HG03045 (cell line): ENCODE results near the gene TIA1.
"Not testable (repeated sequence)": the region's sequence is repeated elsewhere in the genome, so short reads cannot be mapped to it uniquely, and the experiment has no call there.

Source experiments
- ATAC-seq: cut with Tn5 transposase; IDR thresholded peaks from one replicate; pipeline ENCODE4 v1.9.1; 2021; ENCODE audit warnings: mild to moderate bottlenecking, moderate library complexity; ENCODE audit not compliant: unreplicated experiment

The TIA1 gene, protein sequence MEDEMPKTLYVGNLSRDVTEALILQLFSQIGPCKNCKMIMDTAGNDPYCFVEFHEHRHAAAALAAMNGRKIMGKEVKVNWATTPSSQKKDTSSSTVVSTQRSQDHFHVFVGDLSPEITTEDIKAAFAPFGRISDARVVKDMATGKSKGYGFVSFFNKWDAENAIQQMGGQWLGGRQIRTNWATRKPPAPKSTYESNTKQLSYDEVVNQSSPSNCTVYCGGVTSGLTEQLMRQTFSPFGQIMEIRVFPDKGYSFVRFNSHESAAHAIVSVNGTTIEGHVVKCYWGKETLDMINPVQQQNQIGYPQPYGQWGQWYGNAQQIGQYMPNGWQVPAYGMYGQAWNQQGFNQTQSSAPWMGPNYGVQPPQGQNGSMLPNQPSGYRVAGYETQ

DNA sequence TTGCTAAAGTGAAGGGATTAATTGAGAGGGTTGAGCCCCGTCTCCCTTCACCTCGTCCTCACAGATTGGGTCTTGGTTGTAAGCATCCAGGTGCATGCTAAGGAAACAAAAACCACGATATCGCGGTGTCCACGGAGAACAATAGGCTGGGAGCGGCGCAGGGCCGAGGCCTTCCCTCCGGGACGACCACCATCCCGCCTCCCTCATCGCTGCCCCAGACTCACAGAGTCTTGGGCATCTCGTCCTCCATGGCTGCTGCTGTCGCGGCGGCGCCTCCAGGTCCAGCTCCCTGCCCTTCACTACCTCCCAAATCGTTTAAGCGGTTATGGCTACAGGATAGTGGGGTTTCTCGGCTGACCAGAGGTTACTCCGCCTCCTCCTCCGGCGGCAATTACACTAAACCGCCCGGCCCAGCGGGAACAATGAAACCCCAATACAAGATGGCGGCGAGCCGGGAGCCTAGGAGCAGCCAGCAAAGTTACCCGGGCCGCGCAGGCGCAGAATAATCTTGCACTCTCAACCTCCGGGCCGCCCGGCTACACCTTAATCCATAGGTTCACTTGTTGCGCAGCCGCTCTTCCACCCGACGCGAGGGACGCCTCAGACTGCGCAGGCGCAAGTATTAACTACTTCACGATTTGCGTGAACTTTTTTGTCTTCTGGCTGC is at the start of gene TIA1:
TSS of gene TIA1 (minus strand) at position 448 of the 667 bp plus-strand sequence. CDS start at position 250, 198 bp downstream.
- ATAC-seq: peak; percentile 96

DNA sequence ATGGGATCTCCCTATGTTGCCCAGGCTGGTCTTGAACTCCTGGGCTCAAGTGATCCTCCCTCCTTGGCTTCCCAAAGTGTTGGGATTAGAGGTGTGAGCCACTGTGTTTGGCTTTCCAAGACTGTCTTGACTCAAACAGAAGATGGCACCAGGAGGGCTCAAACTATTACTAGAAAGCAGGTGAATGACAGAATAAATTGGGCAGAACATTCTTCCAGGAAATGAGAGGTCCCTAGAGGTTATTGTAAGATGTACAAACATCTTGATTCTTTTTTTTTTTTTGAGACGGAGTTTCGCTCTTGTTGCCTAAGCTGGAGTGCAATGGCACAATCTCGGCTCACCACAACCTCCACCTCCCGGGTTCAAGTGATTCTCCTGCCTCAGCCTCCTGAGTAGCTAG is 49.4 kb upstream of the TIA1 start:
- not testable (repeated sequence) for ATAC-seq

DNA sequence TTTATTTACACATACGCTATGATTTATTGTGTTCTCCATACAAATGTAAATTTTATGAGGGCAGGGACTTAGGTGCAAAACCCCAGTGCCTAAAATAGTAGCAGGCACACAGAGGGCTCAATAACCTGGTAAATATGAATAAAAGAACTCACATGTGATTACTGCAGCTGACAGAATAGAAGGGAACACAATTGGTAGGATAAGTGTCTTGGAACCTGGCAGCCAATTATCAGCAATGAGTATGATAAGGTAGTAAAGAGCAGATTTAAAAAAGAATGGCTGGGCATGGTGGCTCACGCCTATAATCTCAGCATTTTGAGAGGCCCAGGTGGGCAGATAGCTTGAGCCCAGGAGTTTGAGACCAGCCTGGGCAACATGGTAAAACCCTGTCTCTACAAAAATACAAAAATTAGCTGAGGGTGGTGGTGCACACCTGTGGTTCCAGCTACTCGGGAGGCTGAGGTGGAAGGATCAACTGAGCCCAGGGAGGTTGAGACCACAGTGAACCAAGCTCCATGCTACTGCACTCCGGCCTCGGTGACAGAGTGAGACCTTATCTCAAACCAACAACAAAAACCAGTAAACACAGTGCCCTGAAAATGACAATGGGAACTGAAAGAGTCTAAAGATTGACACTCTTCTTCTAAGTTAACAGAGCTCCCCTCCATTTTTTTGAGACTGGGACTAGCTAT is 35.2 kb upstream of the TIA1 start:
- no peak for ATAC-seq

DNA sequence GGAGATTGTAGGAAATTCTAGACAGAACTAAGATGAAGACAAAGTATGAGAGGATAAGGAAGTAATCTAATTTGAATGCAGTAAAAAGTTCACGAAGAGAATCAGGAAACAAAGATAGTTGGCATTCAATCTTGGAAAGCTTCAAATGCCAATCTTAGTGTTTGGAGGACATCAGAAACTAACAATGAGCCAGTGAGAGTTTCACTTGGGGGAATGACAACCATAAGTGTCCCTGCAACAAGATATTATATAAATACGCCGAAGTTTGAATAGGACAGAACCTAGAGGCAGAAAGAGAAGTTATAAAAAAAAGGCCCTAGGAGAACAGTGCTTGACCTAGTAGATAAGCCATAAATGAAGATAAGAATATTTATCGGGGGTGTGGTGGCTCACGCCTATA is 34.0 kb upstream of the TIA1 start:
- no peak for ATAC-seq

DNA sequence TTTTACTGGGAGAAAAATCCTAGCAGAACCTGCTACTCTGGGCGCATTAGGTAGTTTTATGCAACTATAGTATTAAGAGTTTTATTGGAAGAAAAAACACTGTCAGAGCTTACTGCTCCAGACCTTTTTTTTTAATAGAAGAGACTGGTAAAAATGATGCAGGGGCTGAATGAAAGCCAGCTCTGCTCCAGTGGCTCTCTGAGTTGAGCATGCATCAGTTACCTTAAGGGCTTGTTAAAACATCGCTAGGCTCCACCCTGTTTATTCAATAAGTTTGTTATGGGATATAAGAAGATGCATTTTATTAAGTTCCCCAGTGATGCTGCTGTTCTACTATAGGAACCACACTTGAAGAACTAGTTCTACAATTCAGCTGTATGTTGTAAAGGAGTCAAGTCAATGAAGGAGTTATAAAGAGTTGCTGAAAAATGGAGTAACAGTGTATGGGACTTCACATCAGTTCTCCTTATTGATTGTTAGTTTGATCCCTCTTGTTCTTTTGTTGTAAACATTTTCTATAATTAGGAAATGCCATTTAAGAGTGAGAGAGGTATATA is 31.9 kb upstream of the TIA1 start:
- ATAC-seq: no peak

DNA sequence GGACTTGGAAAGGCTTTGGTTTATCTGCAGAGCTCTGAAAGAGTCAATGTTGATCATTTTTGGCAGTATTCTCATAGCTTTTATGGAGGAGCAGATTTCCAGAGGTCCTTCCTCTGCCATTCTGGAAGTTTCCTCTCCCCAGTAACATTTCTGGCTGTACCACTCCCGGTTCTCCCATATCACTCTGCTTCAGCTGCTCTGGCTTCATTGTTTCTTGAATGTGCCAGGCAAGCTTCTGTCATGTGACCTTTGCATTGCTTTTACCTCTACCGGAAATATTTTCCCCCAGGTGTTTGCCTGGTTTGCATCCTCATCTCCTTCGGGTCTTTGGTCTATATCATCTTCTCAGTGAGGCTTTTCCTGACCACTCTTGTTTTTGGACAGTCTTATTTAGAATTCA is 21.9 kb upstream of the TIA1 start:
- ATAC-seq: no peak

DNA sequence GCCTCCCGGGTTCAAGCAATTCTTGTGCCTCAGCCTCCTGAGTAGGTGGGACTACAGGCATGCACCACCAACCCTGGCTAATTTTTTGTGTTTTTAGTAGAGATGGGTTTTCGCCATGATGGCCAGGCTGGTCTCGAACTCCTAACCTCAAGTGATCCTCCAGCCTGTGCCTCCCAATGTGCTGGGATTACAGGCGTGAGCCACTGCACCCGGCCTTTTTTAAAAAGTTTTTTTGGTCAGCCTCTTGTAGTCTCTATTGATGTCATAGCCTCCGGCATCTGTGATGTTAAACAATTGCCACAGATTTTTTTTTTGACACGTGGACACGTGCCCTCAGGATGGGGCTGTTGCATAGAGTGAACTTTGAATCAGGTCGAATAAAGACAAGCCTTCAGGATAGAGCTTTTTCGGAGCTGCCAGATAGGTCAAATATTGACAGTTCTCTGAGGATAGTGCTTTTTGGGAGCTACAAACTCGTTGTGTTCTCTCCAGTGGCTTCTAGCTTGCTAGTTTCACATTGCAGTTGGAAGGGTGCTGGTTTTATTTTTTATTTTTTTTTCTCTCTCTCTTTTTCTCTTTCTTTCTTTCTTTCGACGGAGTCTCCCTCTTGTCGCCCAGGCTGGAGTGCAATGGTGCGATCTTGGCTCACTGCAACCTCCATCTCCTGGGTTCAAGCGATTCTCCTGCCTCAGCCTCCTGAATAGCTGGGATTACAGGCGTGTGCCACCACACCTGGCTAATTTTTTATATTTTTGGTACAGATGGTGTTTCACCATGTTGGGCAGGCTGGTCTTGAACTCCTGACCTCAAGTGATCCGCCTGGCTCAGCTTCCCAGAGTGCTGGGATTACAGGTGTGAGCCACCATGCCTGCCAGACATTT is 21.2 kb upstream of the TIA1 start:
- not testable (repeated sequence) for ATAC-seq

DNA sequence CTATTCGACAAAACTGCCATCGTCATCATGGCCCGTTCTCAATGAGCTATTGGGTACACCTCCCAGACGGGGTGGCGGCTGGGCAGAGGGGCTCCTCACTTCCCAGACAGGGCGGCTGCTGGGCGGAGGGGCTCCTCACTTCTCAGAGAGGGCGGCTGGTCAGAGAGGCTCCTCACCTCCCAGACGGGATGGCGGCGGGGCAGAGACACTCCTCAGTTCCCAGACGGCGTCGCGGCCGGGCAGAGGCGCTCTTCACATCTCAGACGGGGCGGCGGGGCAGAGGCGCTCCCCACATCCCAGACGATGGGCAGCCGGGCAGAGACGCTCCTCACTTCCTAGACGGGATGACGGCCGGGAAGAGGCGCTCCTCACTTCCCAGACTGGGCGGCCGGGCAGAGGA is 18.5 kb upstream of the TIA1 start:
- ATAC-seq: not testable (repeated sequence)

DNA sequence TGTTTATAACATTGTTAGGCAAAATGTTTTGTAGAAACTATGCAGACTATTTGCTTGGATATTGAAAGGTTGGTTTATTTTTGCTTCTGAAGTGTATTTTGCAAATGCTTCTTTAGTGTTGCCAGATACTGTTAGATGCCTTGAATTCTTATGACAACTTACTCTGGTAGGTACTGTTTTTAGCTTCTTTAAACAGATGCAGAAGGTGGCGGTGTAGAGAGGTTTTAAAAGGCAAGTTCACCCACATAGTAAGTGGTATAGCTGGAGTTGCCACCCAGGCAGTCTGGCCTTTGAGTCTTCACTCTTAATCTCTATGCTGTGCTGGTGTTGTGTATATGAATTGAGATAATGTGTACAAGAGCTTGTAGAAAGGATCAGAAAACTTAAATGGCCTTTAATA is 13.1 kb upstream of the TIA1 start:
- ATAC-seq: no peak

DNA sequence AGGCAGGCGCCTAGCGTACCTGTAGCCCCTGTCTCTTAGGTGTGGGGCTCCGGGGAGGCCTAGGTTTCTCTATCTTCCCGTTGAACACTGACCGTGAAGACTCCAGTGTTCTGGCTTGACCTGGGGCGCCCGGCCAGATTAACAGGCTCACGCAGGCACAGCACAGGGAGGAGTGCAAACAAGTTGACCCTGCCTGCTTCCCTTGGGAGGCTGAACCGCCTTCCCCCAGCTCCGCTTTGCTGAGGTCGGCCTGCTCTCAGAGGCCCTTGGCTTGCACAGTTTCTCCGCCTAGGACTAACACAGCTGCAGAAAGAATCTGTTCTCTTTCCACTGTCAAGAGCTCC is 10.1 kb upstream of the TIA1 start:
- peak; percentile 18 for ATAC-seq

DNA sequence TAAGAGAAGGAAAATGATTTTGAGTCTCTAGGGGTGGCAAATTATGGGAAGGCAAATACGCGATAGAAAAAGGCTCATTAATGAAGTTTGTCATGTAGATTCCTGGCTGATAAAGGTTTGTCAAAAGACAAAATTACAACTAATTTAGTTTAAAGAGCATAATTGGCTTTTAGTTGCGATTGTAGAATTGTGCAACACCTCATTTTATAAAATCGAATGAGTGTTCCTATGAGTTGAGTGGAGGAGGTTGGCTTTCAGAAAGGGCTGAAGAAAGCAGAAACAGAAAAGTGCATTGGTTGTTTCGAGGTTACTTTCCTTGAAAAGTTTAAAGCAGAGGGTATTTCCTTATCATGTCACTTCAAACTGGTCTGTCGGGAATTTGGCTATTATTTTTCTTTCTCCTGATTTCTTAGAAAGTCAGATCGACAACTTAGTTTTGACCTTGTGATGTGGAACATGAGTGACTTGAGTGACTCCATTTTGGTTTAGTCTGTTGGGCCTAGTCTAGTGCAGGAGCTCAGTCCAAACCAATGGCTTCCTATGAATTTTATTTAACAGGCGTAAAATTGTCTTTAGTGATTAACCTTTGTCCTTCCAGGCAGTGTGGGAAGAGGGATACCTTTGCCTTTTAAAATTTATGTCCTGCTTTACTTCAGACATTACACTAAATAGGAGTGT is 7.3 kb upstream of the TIA1 start:
- no peak for ATAC-seq

DNA sequence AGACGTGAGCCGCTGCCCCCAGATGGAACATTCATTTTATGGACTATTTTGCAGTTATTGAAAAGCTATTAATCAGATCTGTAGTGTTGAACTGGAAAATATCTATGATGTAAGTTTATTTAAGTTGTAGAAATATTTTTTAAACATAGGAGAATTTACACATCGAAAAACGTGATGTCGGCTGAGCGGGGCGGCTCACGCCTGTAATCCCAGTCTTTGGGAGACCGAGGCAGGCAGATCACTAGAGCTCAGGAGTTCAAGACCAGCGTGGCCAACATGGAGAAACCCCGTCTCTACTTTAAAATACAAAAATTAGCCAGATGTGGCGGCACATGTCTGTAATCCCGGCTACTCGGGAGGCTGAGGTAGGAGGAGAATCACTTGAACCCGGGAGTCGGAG is 2.0 kb upstream of the TIA1 start:
- ATAC-seq: no peak

DNA sequence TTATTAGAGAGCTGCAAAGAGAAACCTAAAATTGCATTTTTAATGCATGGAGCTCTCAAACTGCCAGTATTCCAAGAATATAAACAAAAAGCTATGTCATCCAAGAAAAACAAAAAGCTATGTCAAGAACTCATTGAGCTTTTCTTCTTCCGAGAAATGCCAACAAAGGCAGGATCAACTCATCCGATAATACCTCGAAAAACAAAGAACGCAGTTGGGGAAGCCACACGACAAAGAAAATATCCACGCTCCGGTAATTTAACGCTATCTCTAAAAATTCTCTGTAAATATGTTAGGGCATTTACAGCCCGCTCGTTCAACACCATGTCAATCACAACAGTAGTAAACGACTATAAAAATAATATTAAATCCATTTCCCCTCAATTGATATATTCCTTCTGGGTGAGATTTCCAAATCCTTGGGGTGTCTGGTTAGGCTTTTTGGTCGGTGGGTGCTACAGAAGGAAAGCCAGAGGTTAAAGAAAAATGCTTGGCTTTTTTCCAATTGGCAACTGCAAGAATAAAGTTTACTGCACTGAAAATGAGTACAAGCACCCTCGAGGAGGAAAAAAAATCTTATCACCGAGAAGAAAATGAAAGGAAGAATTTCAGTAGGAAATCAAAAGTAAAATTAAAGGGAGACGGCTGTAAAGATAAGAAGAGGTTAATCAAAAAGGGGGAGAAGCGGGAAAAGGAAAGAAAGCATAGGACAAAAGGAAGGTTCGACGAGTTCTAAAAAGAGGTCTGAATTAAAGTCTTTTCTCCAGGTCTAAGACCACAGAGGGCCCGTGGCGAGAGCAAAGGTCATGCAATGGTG is 856 bp downstream of the TIA1 start:
- no peak for ATAC-seq

DNA sequence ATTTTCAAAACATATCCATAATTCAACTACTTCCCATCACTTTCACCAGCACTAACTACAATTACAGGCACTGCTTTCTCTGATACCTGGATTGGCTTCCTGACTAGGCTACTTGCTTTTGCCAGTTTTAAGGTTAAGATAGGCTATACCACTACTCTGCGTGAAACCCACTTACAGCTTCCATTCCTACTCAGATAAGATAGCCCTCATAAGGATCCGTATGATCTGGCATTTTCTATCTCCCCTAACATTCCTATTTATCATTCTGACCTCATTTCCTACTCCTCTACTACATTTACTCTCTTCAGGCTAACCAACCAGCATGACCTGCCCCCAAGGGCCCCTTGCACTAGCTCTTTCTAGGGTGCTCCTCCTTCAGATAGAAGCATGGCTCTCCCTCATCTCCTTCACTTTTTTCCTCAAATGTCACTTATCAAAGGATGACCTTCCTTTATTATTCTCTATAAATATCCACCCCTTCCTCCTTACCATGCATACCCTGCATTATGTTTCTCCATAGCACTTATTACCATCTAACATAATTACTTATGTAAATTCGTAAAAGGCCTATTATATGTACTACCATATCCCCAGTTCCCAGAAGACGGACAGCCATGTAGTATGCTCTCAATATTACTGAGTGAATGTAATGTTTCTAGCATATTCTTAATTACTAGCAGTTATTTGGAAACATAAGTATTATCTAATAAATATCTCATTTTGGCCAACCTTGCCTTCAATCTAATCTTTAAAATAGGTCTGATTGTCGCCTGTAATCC is 4.4 kb downstream of the TIA1 start:
- ATAC-seq: no peak

DNA sequence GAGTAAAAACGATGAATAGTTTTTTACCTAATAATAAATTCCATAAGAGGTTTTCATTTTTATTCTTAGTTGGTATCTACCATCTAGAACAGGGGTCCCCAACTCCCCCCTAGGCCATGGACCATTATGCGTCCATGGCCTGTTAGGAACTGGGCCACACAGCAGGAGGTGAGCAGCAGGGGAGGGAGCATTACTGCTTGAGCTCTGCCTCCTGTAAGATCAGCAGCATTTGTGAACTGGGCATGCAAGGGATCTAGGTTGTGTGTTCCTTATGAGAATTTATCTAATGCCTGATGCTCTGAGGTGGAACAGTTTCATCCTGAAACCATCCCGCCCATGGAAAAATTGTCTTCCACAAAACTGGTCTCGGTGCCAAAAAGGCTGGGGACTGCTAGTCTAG is 5.9 kb downstream of the TIA1 start:
- ATAC-seq: no peak

DNA sequence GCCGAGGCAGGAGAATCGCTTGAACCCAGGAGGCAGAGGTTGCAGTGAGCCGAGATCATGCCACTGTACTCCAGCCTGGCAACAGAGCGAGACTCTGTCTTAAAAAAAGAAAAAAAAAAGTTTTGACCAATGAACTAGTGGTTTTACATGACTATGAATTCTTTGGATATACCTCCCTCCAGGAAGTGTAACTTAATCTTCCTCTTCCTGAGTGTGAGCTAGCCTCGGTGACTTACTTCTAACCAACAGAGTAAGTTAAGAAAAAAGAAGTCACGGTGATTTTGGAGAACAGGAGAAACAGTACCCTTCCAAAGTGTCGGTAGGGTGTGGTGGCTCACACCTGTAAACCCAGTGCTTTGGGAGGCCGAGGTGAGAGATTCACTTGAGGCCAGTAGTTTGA is 7.1 kb downstream of the TIA1 start:
- no peak for ATAC-seq

DNA sequence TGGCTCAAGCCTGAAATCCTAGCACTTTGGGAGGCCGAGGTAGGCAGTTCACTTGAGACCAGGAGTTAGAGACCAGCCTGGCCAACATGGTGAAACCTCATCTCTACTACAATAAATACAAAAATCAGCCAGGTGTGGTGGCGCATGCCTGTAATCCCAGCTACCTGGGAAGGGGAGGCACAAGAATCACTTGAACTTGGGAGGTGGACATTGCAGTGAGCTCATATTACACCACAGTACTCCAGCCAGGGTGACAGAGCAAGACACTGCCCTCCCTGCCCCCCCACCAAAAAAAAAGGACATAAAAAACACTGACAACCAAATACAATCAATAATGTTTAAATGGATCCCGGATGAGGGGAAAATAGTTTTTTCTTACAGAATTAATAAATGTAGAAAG is 7.8 kb downstream of the TIA1 start:
- ATAC-seq: no peak

DNA sequence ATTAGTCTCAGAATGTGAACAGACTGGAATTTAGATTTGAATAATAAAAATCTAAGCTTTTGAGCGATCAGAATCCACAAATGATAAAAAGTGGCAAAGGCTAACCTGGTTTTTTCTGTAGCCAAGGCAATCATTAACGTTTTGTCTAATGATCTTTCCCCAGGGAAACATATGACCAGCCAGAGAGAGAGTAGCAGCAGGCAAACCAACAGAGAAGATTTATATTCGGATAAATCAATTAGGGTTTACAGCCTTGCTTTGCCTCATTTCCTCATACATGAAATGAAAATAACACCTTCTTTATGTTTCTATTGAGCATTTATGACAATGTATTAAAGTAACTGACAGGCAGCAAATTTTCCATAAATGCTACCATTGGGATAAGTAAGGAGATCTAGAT is 14.5 kb downstream of the TIA1 start:
- ATAC-seq: no peak

DNA sequence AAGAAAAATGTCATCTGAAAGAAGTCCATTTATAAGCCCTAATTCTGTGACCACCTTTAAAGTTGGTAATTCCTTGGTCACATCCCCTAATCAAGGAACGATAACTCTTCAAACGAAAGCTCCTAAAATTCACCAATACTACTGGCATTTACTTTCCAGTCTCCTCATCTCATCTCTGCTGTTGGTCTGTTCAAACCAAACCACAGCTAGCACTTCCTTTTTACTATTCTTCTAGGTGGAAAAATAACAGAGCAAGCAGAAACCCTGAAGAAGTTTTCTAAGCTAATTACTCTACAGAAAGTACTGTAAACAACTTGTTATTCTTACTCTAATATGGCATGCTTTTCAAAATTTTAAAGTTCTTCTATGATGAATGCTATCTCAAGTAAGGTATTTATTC is 21.6 kb downstream of the TIA1 start:
- ATAC-seq: no peak
